ENCODE measurements around the gene SIRPB2. TPM values are rescaled to one million over a fixed set of nuclear protein-coding genes. Genes with fewer than 3 reads are reported as not detected.

The SIRPB2 gene
- total RNA-seq, 2 experiments from 2014 or later: not detected

- ChIA-PET POLR2A (no interaction called here), CTCF (ENCODE audit: unreplicated experiment) (no interaction called here)
- H3K4me3 ChIP-seq (ENCODE audit: low read depth, low read length, poor library complexity, severe bottlenecking): no peak overlapping the region
Observed at GRCh38 chr20:1490643-1491195, 501 bp downstream of the SIRPB2 start.

GRCh38 chr20:1489764-1490436 lies 1.3 kb downstream of the SIRPB2 start:
- POLR2A ChIA-PET: no interaction called here
- H2AFZ ChIP-seq (ENCODE audit: low read length): no peak overlapping the region
- no peaks in the 10 kb centered on the region for H3K36me3 ChIP-seq (ENCODE audit: insufficient read depth, low read length)
- H3K27ac ChIP-seq (ENCODE audit: low read depth, low read length, poor library complexity, severe bottlenecking): no peak overlapping the region
- no peak overlapping the region for H3K4me2 ChIP-seq (ENCODE audit: low read length)
- no peaks in the 10 kb centered on the region for H3K4me1 ChIP-seq (ENCODE audit: insufficient read depth, low read length, poor library complexity, severe bottlenecking)
- no peaks in the 10 kb centered on the region for H3K79me2 ChIP-seq (ENCODE audit: insufficient read depth, low read depth, low read length)
- CTCF ChIA-PET (ENCODE audit: unreplicated experiment): no interaction called here
- no peaks in the 10 kb centered on the region for H3K9me2 ChIP-seq (ENCODE audit: insufficient read depth, low read length)
- TF ChIP-seq EZH2phosphoT487 (IDR thresholded peaks at IDR 0.05; ENCODE audit: borderline replicate concordance, low read depth, low read length) (no peak), CTCF (conservative IDR thresholded peaks at IDR 0.05; ENCODE audit: low read length) (no peak)
- H3K9me3 ChIP-seq (ENCODE audit: low read length): no peaks in the 10 kb centered on the region
- intact Hi-C loops (cut with micrococcal nuclease; ENCODE audit: unreplicated experiment): no loop called here
- H4K20me1 ChIP-seq (ENCODE audit: insufficient read depth, low read length): no peaks in the 10 kb centered on the region
- no peak for DNase-seq (ENCODE audit: low spot score)
- H3K4me3 ChIP-seq (ENCODE audit: low read depth, low read length, poor library complexity, severe bottlenecking): no peak overlapping the region
- no TSS peak for BruUV-seq (replicated peaks)

More at GRCh38 chr20:1490643-1491195, 501 bp downstream of the SIRPB2 start:
- no peaks in the 10 kb centered on the region for H3K79me2 ChIP-seq (ENCODE audit: insufficient read depth, low read depth, low read length)
- no peak overlapping the region for H3K27ac ChIP-seq (ENCODE audit: low read depth, low read length, poor library complexity, severe bottlenecking)
- BruUV-seq (replicated peaks): no TSS peak
- H3K4me1 ChIP-seq (ENCODE audit: insufficient read depth, low read length, poor library complexity, severe bottlenecking): no peaks in the 10 kb centered on the region
- no peaks in the 10 kb centered on the region for H3K9me3 ChIP-seq (ENCODE audit: low read length)
- H2AFZ ChIP-seq (ENCODE audit: low read length): no peak overlapping the region
- intact Hi-C loops (cut with micrococcal nuclease; ENCODE audit: unreplicated experiment): no loop called here
- H4K20me1 ChIP-seq (ENCODE audit: insufficient read depth, low read length): no peaks in the 10 kb centered on the region
- no peaks in the 10 kb centered on the region for H3K36me3 ChIP-seq (ENCODE audit: insufficient read depth, low read length)
- H3K9me2 ChIP-seq (ENCODE audit: insufficient read depth, low read length): no peaks in the 10 kb centered on the region
- no peak overlapping the region for H3K4me2 ChIP-seq (ENCODE audit: low read length)
- DNase-seq (ENCODE audit: low spot score): no peak
- TF ChIP-seq EZH2phosphoT487 (IDR thresholded peaks at IDR 0.05; ENCODE audit: borderline replicate concordance, low read depth, low read length) (no peak), CTCF (conservative IDR thresholded peaks at IDR 0.05; ENCODE audit: low read length) (no peak)

- H3K27ac ChIP-seq (ENCODE audit: low read depth, low read length, poor library complexity, severe bottlenecking): no peak overlapping the region
- no peaks in the 10 kb centered on the region for H3K9me2 ChIP-seq (ENCODE audit: insufficient read depth, low read length)
- ChIA-PET CTCF (ENCODE audit: unreplicated experiment) (no interaction called here), POLR2A (no interaction called here)
- BruUV-seq (replicated peaks): no TSS peak
- H4K20me1 ChIP-seq (ENCODE audit: insufficient read depth, low read length): no peaks in the 10 kb centered on the region
- DNase-seq (ENCODE audit: low spot score): no peak
- no peak overlapping the region for H3K4me3 ChIP-seq (ENCODE audit: low read depth, low read length, poor library complexity, severe bottlenecking)
- intact Hi-C loops (cut with micrococcal nuclease; ENCODE audit: unreplicated experiment): no loop called here
- no peak overlapping the region for H3K4me2 ChIP-seq (ENCODE audit: low read length)
- no peaks in the 10 kb centered on the region for H3K79me2 ChIP-seq (ENCODE audit: insufficient read depth, low read depth, low read length)
- no peaks in the 10 kb centered on the region for H3K9me3 ChIP-seq (ENCODE audit: low read length)
- no peak overlapping the region for H2AFZ ChIP-seq (ENCODE audit: low read length)
- TF ChIP-seq EZH2phosphoT487 (IDR thresholded peaks at IDR 0.05; ENCODE audit: borderline replicate concordance, low read depth, low read length) (no peak), CTCF (conservative IDR thresholded peaks at IDR 0.05; ENCODE audit: low read length) (no peak)
- no peaks in the 10 kb centered on the region for H3K4me1 ChIP-seq (ENCODE audit: insufficient read depth, low read length, poor library complexity, severe bottlenecking)
- no peaks in the 10 kb centered on the region for H3K36me3 ChIP-seq (ENCODE audit: insufficient read depth, low read length)
Observed at GRCh38 chr20:1489325-1489724, 1.9 kb downstream of the SIRPB2 start.

All from OCI-LY7 (cell line).